HL-60 (cell line): ENCODE results near the gene PSMA7.

ENCODE experiments used
- DNase-seq, 2 experiments: peaks; one replicate each; pipeline ENCODE4 v3.0.0-alpha.2; 2010 to 2020; ENCODE audit warnings: low read depth in 1 of 2, low spot score in 1 of 2
- H3K27ac ChIP-seq: fragments of 250-450 bp; sonication (Bioruptor Pico); replicated peaks from 2 replicates; pipeline ENCODE4 v1.5.1; 2020; ENCODE audit warnings: mild to moderate bottlenecking, moderate library complexity
- H3K27me3 ChIP-seq: fragments of 250-450 bp; sonication (Bioruptor Pico); 2 replicates; pipeline ENCODE4 v1.5.1; 2021; ENCODE audit warnings: mild to moderate bottlenecking, moderate library complexity; ENCODE audit not compliant: insufficient read depth, poor library complexity, severe bottlenecking
- H3K4me3 ChIP-seq: replicated peaks from 2 replicates; pipeline ENCODE4 v1.5.1; 2011; ENCODE audit warnings: mild to moderate bottlenecking, control low read depth, low read length; ENCODE audit not compliant: insufficient read depth
- GABPA ChIP-seq: IDR thresholded peaks from 2 replicates; pipeline ENCODE4 v1.6.1; 2012; ENCODE audit warnings: low read depth
- POLR2AphosphoS5 ChIP-seq: IDR thresholded peaks from 2 replicates; pipeline ENCODE4 v1.6.1; 2012; ENCODE audit warnings: low read depth
- SPI1 ChIP-seq: IDR thresholded peaks from 2 replicates; pipeline ENCODE4 v1.6.1; 2012; ENCODE audit warnings: low read depth, mild to moderate bottlenecking, borderline replicate concordance
- TF ChIP-seq, protein P1 (sequence below): IDR thresholded peaks from one replicate; pipeline ENCODE4 v1.5.1; 2011; ENCODE audit warnings: low read length, control low read depth, inconsistent platforms; ENCODE audit not compliant: insufficient read depth
- TF ChIP-seq, protein P2 (sequence below): IDR thresholded peaks from 2 replicates; pipeline ENCODE4 v1.6.1; 2012; ENCODE audit warnings: low read depth; ENCODE audit not compliant: insufficient replicate concordance

The PSMA7 gene

DNA sequence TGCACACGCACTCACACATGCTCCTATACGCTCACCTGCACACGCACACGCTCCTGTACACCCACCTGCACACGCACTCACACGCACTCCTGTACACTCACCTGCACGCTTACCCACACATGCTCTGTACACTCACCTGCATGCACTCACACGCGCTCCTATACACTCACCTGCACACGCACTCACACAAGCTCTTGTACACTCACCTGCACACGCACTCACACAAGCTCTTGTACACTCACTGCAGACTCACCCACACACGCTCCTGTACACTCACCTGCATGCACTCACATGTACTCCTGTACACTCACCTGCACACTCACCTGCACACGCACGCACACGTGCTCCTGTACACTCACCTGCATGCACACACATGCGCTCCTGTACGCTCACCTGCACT is 55.6 kb downstream of the PSMA7 start:
- Histone ChIP-seq H3K4me3 (no peak overlapping the region), H3K27ac (no peak overlapping the region), H3K27me3 (no peaks in the 10 kb centered on the region)
- TF ChIP-seq POLR2AphosphoS5 (no peak), GABPA (no peak), SPI1 (no peak)
- no peak for DNase-seq

- no peaks in the 10 kb centered on the region for H3K27me3 ChIP-seq
- no peak for DNase-seq
- TF ChIP-seq, protein P1, sequence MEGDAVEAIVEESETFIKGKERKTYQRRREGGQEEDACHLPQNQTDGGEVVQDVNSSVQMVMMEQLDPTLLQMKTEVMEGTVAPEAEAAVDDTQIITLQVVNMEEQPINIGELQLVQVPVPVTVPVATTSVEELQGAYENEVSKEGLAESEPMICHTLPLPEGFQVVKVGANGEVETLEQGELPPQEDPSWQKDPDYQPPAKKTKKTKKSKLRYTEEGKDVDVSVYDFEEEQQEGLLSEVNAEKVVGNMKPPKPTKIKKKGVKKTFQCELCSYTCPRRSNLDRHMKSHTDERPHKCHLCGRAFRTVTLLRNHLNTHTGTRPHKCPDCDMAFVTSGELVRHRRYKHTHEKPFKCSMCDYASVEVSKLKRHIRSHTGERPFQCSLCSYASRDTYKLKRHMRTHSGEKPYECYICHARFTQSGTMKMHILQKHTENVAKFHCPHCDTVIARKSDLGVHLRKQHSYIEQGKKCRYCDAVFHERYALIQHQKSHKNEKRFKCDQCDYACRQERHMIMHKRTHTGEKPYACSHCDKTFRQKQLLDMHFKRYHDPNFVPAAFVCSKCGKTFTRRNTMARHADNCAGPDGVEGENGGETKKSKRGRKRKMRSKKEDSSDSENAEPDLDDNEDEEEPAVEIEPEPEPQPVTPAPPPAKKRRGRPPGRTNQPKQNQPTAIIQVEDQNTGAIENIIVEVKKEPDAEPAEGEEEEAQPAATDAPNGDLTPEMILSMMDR: no peak
- no peak for TF ChIP-seq SPI1
- TF ChIP-seq GABPA: no peak
- TF ChIP-seq, protein P2, sequence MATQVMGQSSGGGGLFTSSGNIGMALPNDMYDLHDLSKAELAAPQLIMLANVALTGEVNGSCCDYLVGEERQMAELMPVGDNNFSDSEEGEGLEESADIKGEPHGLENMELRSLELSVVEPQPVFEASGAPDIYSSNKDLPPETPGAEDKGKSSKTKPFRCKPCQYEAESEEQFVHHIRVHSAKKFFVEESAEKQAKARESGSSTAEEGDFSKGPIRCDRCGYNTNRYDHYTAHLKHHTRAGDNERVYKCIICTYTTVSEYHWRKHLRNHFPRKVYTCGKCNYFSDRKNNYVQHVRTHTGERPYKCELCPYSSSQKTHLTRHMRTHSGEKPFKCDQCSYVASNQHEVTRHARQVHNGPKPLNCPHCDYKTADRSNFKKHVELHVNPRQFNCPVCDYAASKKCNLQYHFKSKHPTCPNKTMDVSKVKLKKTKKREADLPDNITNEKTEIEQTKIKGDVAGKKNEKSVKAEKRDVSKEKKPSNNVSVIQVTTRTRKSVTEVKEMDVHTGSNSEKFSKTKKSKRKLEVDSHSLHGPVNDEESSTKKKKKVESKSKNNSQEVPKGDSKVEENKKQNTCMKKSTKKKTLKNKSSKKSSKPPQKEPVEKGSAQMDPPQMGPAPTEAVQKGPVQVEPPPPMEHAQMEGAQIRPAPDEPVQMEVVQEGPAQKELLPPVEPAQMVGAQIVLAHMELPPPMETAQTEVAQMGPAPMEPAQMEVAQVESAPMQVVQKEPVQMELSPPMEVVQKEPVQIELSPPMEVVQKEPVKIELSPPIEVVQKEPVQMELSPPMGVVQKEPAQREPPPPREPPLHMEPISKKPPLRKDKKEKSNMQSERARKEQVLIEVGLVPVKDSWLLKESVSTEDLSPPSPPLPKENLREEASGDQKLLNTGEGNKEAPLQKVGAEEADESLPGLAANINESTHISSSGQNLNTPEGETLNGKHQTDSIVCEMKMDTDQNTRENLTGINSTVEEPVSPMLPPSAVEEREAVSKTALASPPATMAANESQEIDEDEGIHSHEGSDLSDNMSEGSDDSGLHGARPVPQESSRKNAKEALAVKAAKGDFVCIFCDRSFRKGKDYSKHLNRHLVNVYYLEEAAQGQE: no peak
- TF ChIP-seq POLR2AphosphoS5: no peak
Observed at GRCh38 chr20:62087227-62087626, 56.0 kb downstream of the PSMA7 start.

More at GRCh38 chr20:62087227-62087626, 56.0 kb downstream of the PSMA7 start:
- no peak overlapping the region for H3K4me3 ChIP-seq
- H3K27ac ChIP-seq: no peak overlapping the region
